ENCODE measurements around the gene ADCY3.

Gene ADCY3

DNA sequence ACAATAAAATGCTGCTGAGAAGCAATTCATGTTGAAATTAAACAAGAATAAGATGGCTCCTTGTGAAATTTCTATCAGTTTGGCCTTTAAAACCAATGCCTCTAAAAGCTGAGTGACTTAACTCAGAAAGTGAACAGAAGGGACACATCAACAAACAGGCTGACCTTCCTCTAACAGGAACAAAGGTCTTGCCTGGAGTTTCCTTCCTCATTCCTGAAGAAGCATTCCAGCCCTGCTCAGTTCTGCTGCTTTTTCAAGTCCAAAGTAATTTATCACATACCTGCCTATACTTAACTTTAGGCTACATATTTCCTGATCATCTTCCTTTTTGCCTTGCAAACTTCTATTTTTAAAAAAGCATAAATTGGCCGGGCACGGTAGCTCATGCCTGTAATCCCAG, 140.9 kb downstream of the ADCY3 start:
- H3K4me2 ChIP-seq (ENCODE audit: low read length): no peak overlapping the region

DNA sequence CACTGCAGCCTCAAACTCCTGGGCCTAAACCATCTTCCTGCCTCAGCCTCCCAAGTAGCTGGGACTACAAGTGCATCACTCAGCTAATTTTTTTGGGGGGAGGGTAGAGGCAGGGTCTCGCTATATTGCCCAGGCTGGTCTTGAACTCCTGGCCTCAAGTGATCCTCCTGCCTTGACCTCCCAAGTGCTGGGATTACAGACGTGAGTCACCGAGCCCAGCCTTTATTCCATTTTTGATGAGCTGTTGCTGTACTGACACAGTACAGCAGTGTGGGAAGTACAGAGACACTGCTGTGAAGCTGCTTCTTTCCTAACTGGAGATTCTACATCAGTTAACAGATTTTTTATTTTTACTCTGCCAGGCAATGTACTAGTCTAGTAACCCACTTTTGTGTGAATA, 145.7 kb downstream of the ADCY3 start:
- TF ChIP-seq, protein P1, sequence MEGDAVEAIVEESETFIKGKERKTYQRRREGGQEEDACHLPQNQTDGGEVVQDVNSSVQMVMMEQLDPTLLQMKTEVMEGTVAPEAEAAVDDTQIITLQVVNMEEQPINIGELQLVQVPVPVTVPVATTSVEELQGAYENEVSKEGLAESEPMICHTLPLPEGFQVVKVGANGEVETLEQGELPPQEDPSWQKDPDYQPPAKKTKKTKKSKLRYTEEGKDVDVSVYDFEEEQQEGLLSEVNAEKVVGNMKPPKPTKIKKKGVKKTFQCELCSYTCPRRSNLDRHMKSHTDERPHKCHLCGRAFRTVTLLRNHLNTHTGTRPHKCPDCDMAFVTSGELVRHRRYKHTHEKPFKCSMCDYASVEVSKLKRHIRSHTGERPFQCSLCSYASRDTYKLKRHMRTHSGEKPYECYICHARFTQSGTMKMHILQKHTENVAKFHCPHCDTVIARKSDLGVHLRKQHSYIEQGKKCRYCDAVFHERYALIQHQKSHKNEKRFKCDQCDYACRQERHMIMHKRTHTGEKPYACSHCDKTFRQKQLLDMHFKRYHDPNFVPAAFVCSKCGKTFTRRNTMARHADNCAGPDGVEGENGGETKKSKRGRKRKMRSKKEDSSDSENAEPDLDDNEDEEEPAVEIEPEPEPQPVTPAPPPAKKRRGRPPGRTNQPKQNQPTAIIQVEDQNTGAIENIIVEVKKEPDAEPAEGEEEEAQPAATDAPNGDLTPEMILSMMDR (IDR thresholded peaks at IDR 0.05; ENCODE audit: low read length): no peak
- no peak for TF ChIP-seq EZH2 (IDR thresholded peaks at IDR 0.05; ENCODE audit: borderline replicate concordance, low read length)
- no peak overlapping the region for H3K9ac ChIP-seq (ENCODE audit: low read length)

More for the DNA sequence above, 140.9 kb downstream of the ADCY3 start:
- Histone ChIP-seq H3K79me2 (ENCODE audit: insufficient read depth, low read length) (no peaks in the 10 kb centered on the region), H3K27ac (ENCODE audit: low read depth, low read length, poor library complexity, severe bottlenecking) (no peak overlapping the region), H3K9me3 (ENCODE audit: low read length) (peaks cover 11% of the 10 kb centered on the region), H3K4me3 (ENCODE audit: low read depth, low read length, poor library complexity, severe bottlenecking) (no peak overlapping the region), H3F3A (ENCODE audit: insufficient read depth, low read length) (no peaks in the 10 kb centered on the region), H3K27me3 (ENCODE audit: insufficient read depth, low read length) (no peaks in the 10 kb centered on the region), H3K9ac (ENCODE audit: low read length) (no peak overlapping the region), H3K9me2 (ENCODE audit: low read depth, low read length) (no peaks in the 10 kb centered on the region), H3K36me3 (ENCODE audit: insufficient read depth, low read length) (no peaks in the 10 kb centered on the region; the same call in 1 of the 2 replicates), H3K4me1 (ENCODE audit: insufficient read depth, low read length, severe bottlenecking) (no peaks in the 10 kb centered on the region), H2AFZ (ENCODE audit: low read length) (no peak overlapping the region; the same call in 1 of the 2 replicates), H4K20me1 (ENCODE audit: insufficient read depth, low read length) (no peaks in the 10 kb centered on the region)
- TF ChIP-seq EZH2 (IDR thresholded peaks at IDR 0.05; ENCODE audit: borderline replicate concordance, low read length): no peak
- TF ChIP-seq, protein P1 (IDR thresholded peaks at IDR 0.05; ENCODE audit: low read length): no peak

DNA sequence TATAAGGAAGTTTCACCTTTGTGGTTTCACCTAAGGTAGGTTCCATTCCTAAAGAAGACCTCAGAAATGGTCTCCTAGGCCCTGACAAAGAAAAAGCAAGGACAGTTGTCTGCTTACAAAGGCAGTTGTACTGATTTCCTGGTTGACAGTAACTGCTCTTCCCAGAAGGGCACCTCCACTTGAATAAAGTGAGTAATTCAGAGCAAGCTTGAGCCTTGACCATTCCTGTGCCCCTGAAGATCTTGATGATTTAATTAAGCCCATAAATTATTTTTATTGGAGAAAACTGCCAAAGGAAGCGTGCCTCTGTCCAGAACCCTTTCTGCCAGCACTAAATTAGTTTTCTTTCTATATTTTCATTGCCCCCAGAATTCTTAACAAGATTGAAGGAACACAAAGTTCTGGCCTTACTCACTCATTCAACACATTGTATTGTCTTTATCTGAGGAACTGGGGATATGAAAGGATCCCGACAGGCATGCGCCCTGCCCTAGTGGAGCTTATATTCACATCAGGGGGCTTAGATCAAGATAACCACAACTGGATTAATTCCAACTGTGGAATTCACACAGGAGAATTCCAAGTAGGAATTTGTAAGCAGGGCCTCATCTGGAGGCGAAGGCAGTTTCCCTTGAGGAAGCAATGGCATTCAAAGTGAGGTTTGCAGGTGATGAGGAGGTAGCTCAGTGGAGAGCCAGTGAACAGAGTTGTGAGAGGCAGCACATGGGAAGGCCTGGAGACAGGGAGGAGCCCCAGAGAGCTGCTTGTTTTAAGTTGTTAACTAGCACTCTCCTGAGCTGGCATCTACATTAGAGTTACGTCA, 148.1 kb downstream of the ADCY3 start:
- no peak for TF ChIP-seq EZH2 (IDR thresholded peaks at IDR 0.05; ENCODE audit: borderline replicate concordance, low read length)
- TF ChIP-seq, protein P1 (IDR thresholded peaks at IDR 0.05; ENCODE audit: low read length): no peak
- no peak overlapping the region for H3K27ac ChIP-seq (ENCODE audit: low read depth, low read length, poor library complexity, severe bottlenecking)

More for the DNA sequence above, 145.7 kb downstream of the ADCY3 start:
- H3K36me3 ChIP-seq (ENCODE audit: insufficient read depth, low read length): no peaks in the 10 kb centered on the region
- H4K20me1 ChIP-seq (ENCODE audit: insufficient read depth, low read length): no peaks in the 10 kb centered on the region
- H3K9me2 ChIP-seq (ENCODE audit: low read depth, low read length): no peaks in the 10 kb centered on the region
- no peaks in the 10 kb centered on the region for H3F3A ChIP-seq (ENCODE audit: insufficient read depth, low read length)
- H3K4me2 ChIP-seq (ENCODE audit: low read length): no peak overlapping the region
- no peaks in the 10 kb centered on the region for H3K79me2 ChIP-seq (ENCODE audit: insufficient read depth, low read length)
- no peak overlapping the region for H2AFZ ChIP-seq (ENCODE audit: low read length)
- no peak overlapping the region for H3K27ac ChIP-seq (ENCODE audit: low read depth, low read length, poor library complexity, severe bottlenecking)
- no peaks in the 10 kb centered on the region for H3K4me1 ChIP-seq (ENCODE audit: insufficient read depth, low read length, severe bottlenecking)
- no peaks in the 10 kb centered on the region for H3K9me3 ChIP-seq (ENCODE audit: low read length)
- no peak overlapping the region for H3K4me3 ChIP-seq (ENCODE audit: low read depth, low read length, poor library complexity, severe bottlenecking)
- no peaks in the 10 kb centered on the region for H3K27me3 ChIP-seq (ENCODE audit: insufficient read depth, low read length)

More for the DNA sequence above, 148.1 kb downstream of the ADCY3 start:
- Histone ChIP-seq H3F3A (ENCODE audit: insufficient read depth, low read length) (no peaks in the 10 kb centered on the region), H3K4me2 (ENCODE audit: low read length) (no peak overlapping the region), H3K9me3 (ENCODE audit: low read length) (no peaks in the 10 kb centered on the region), H3K9ac (ENCODE audit: low read length) (no peak overlapping the region), H3K27me3 (ENCODE audit: insufficient read depth, low read length) (no peaks in the 10 kb centered on the region), H3K4me1 (ENCODE audit: insufficient read depth, low read length, severe bottlenecking) (no peaks in the 10 kb centered on the region), H3K79me2 (ENCODE audit: insufficient read depth, low read length) (no peaks in the 10 kb centered on the region), H2AFZ (ENCODE audit: low read length) (no peak overlapping the region), H4K20me1 (ENCODE audit: insufficient read depth, low read length) (no peaks in the 10 kb centered on the region), H3K4me3 (ENCODE audit: low read depth, low read length, poor library complexity, severe bottlenecking) (no peak overlapping the region), H3K36me3 (ENCODE audit: insufficient read depth, low read length) (no peaks in the 10 kb centered on the region), H3K9me2 (ENCODE audit: low read depth, low read length) (no peaks in the 10 kb centered on the region)

Data from OCI-LY1 (cell line).